Lung (tissue), 12 donors: ENCODE data around the gene PSMC5. TPM values are rescaled to one million over a fixed set of nuclear protein-coding genes. Genes with fewer than 3 reads are reported as not detected.
"Not testable (repeated sequence)": the region's sequence is repeated elsewhere in the genome, so short reads cannot be mapped to it uniquely, and the experiment has no call there.

Source experiments
- ATAC-seq: fragments of 200-7000 bp; cut with Tn5 transposase; one replicate; pipeline ENCODE4 v1.9.1; 2020; ENCODE audit warnings: moderate number of reproducible peaks; ENCODE audit not compliant: insufficient read depth, low FRiP score
- DNase-seq, 3 donors: peaks; one replicate each; pipeline ENCODE4 v3.0.0-alpha.2; 2013 to 2017
- H3K27ac ChIP-seq, 2 donors: one replicate each; pipeline ENCODE4 v1.5.1; 2013; ENCODE audit warnings: mild to moderate bottlenecking in 2 of 2, moderate library complexity in 2 of 2, control low read depth in 1 of 2, inconsistent platforms in 1 of 2, low read depth in 1 of 2, low read length in 1 of 2
- H3K27me3 ChIP-seq, 3 donors: one replicate each; pipeline ENCODE4 v1.5.1; 2013; ENCODE audit warnings: low read length in 2 of 3; ENCODE audit not compliant: control insufficient read depth in 3 of 3, insufficient read depth in 3 of 3
- H3K36me3 ChIP-seq, 4 donors: one replicate each; pipeline ENCODE4 v1.5.1; 2013; ENCODE audit warnings: low read length in 4 of 4, mild to moderate bottlenecking in 1 of 4, moderate library complexity in 1 of 4; ENCODE audit not compliant: control insufficient read depth in 4 of 4, insufficient read depth in 4 of 4
- H3K4me1 ChIP-seq, 5 donors: one replicate each; pipeline ENCODE4 v1.5.1; 2013; ENCODE audit warnings: low read length in 5 of 5, mild to moderate bottlenecking in 2 of 5, moderate library complexity in 1 of 5; ENCODE audit not compliant: control insufficient read depth in 5 of 5, insufficient read depth in 5 of 5
- H3K4me3 ChIP-seq: one replicate; pipeline ENCODE4 v1.5.1; 2013; ENCODE audit warnings: mild to moderate bottlenecking, control low read depth, moderate library complexity
- H3K9ac ChIP-seq, 2 donors: one replicate each; pipeline ENCODE4 v1.5.1; 2013; ENCODE audit warnings: low read length in 2 of 2, control low read depth in 1 of 2; ENCODE audit not compliant: insufficient read depth in 1 of 2
- H3K9me3 ChIP-seq, 4 donors: one replicate each; pipeline ENCODE4 v1.5.1; 2013; ENCODE audit warnings: low read length in 3 of 4, mild to moderate bottlenecking in 1 of 4, moderate library complexity in 1 of 4; ENCODE audit not compliant: control insufficient read depth in 4 of 4, insufficient read depth in 3 of 4
- WGBS, 2 donors: extraction: QIAGEN DNeasy Blood & Tissue Kit; methylation state at CpG; one replicate each; pipeline ENCODE4 v1.1.7; 2013; 5-methylcytosine and 5-hydroxymethylcytosine counted together
- polyA plus RNA-seq, 2 donors: library from polyadenylated mRNA; stranded (reverse); fragments of 200-250 nt; gene quantifications; one replicate each; pipeline ENCODE4 v1.2.1, GENCODE V29; 2013
- total RNA-seq, 2 donors: library from RNA; depleted of rRNA in 1 of 2; stranded (reverse); fragments of >200 nt in 1 of 2; gene quantifications; one replicate each; pipeline ENCODE4 v1.2.1, GENCODE V29; 2014 to 2021
- TF ChIP-seq, protein P1 (sequence below): IDR thresholded peaks from 2 replicates; pipeline ENCODE4 v1.5.1; 2012; ENCODE audit warnings: mild to moderate bottlenecking; ENCODE audit errors: control extremely low read depth, extremely low read depth
- donor health status: control.
- donor health status: control.
- donor health status: Bipolar disorder and iron deficiency.
- donor health status: healthy.
- donor health status: DM: yes; HTN: yes; CAD: no.

The PSMC5 gene
- total and polyA plus RNA-seq, 4 donors = 46.1 to 177 (median 139) TPM

DNA sequence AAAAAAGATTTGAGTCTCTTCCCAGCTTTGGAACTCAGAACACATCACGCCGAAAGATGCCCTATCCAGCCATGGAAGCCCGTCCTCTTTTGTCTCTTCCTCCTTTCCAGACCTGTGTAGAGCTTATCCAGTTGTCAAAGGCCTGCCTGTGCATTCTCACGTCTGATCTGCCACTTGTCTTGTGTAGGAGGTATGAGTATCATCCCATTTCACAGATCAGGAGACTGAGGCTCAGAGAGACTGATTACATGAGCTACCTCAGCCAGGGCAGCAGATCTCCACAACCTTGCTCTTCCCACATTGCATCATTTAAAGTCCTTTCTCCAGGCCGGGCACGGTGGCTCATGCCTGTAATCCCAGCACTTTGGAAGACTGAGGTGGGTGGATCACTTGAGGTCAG lies 47.5 kb downstream of the PSMC5 start:
- not testable (repeated sequence) for H3K36me3 ChIP-seq, H3K27me3 ChIP-seq, H3K9ac ChIP-seq, H3K4me3 ChIP-seq, ATAC-seq, H3K4me1 ChIP-seq, DNase-seq, H3K9me3 ChIP-seq, H3K27ac ChIP-seq
- WGBS, 2 donors = 88% methylated on average over 6 of the region's 6 CpGs

DNA sequence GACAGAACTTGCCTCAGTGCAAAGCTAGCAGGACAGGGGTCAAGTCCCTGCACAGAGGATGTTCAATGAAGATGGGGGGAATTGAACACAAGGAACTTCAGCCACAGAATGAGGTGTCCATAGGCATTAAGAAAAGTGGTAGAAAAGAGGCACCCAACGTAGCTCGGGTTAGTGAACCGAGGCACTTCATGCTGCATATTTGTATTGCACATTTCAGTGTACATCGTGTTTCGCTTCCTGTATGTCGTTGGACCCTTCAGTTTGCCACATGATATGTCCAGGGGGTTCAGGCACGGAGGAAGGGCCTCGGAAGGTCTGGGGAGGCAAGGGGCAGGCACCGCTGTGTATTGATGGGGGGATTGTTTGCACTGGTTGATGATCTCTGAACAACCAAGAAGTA lies 51.2 kb downstream of the PSMC5 start:
- not testable (repeated sequence) for H3K36me3 ChIP-seq, ATAC-seq, H3K9me3 ChIP-seq, H3K27me3 ChIP-seq, H3K4me3 ChIP-seq, H3K4me1 ChIP-seq, H3K9ac ChIP-seq, H3K27ac ChIP-seq, DNase-seq
- WGBS, 2 donors = 85 to 90% methylated on average over 9 of the region's 9 CpGs

DNA sequence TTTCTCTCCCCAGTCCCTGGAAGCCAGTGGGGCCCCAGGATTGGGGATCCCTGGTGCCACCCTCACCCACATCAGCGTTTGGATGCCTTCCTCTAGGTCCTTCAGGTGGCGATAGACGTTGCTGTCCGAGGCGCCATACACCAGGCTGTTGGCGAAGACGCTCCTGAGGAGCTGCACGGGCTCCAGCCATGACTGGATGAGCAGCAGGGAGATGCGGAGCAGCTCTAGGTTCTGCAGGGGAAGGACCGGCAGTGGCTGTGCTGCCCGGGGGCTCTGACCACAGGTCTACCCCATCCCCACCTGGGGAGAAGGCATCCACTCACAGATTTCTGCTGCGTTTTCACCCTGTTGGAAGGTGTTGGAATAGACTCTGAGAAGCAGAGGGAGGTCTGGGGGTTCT lies 53.5 kb downstream of the PSMC5 start:
- ATAC-seq (no peak), DNase-seq (no peak)
- H3K4me3 ChIP-seq = no peak overlapping the region
- H3K9me3 ChIP-seq = peaks cover 0 to 2% (median 0%) of the 10 kb centered on the region in 4 donors
- WGBS, 2 donors = 83 to 87% methylated on average over 12 of the region's 12 CpGs
- peaks cover 0 to 3% (median 0%) of the 10 kb centered on the region in 3 donors for H3K27me3 ChIP-seq
- H3K9ac ChIP-seq = no peak overlapping the region
- TF ChIP-seq, protein P1, sequence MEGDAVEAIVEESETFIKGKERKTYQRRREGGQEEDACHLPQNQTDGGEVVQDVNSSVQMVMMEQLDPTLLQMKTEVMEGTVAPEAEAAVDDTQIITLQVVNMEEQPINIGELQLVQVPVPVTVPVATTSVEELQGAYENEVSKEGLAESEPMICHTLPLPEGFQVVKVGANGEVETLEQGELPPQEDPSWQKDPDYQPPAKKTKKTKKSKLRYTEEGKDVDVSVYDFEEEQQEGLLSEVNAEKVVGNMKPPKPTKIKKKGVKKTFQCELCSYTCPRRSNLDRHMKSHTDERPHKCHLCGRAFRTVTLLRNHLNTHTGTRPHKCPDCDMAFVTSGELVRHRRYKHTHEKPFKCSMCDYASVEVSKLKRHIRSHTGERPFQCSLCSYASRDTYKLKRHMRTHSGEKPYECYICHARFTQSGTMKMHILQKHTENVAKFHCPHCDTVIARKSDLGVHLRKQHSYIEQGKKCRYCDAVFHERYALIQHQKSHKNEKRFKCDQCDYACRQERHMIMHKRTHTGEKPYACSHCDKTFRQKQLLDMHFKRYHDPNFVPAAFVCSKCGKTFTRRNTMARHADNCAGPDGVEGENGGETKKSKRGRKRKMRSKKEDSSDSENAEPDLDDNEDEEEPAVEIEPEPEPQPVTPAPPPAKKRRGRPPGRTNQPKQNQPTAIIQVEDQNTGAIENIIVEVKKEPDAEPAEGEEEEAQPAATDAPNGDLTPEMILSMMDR = no peak
- H3K4me1 ChIP-seq = peaks cover 0 to 2% (median 0%) of the 10 kb centered on the region in 5 donors
- no peak overlapping the region for H3K27ac ChIP-seq
- no peaks in the 10 kb centered on the region for H3K36me3 ChIP-seq

DNA sequence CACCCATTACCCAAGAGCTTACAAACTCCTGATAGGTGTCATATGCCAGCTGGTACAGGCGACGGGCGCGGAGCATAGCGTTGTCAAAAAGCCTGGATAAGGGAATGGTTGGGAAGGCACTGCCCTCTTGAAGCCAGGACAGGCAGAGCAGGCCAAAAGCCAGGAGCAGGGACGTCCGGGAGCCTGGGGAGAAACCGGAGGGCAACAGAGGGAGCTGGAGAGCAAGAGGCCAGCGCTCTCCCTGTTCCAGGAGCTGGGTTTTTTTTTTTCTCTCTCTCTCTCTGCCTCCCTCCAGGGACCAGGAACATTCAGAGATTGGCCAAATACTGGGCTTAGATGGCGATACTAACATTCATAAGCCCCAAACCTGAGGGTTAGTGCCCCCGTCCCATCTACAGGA lies 54.1 kb downstream of the PSMC5 start:
- not testable (repeated sequence) for H3K27ac ChIP-seq, H3K9me3 ChIP-seq, ATAC-seq, H3K4me3 ChIP-seq, H3K4me1 ChIP-seq, H3K9ac ChIP-seq, H3K36me3 ChIP-seq, DNase-seq, H3K27me3 ChIP-seq
- 69 to 76% methylated on average over 9 to 11 of the region's 11 CpGs for WGBS, 2 donors

Other genes with a start within 250 kb of the PSMC5 start
- gene TACO1, start 226.5 kb upstream of the PSMC5 start, total RNA-seq = 10 to 100 TPM; 11.1 to 20.7 TPM
- gene TACO1, start 226.5 kb upstream of the PSMC5 start, polyA plus RNA-seq = 10 to 100 TPM; 16.9 to 18.1 TPM
- gene MAP3K3, start 205.0 kb upstream of the PSMC5 start, total RNA-seq = 10 to 100 TPM; 50.1 to 56.3 TPM
- gene MAP3K3, start 205.0 kb upstream of the PSMC5 start, polyA plus RNA-seq = 10 to 100 TPM; 24.5 to 33.0 TPM
- 10 to 100 TPM; 30.1 to 30.8 TPM for gene LIMD2, start 127.3 kb upstream of the PSMC5 start, total RNA-seq
- 10 to 100 TPM; 26.4 to 69.5 TPM for gene LIMD2, start 127.3 kb upstream of the PSMC5 start, polyA plus RNA-seq
- 10 to 100 TPM; 33.7 to 48.8 TPM for gene STRADA, start 85.6 kb upstream of the PSMC5 start, total RNA-seq
- gene STRADA, start 85.6 kb upstream of the PSMC5 start, polyA plus RNA-seq = 10 to 100 TPM; 20.7 to 23.1 TPM
- 10 to 100 TPM; 86.5 to 89.9 TPM for gene CCDC47, start 53.8 kb upstream of the PSMC5 start, total RNA-seq
- 10 to 100 TPM; 29.5 to 78.9 TPM for gene CCDC47, start 53.8 kb upstream of the PSMC5 start, polyA plus RNA-seq
- gene DDX42, start 53.3 kb upstream of the PSMC5 start, total RNA-seq = 100 to 1,000 TPM in 1 of 2 donors, 10 to 100 TPM in 1; 91.8 to 153 TPM
- gene DDX42, start 53.3 kb upstream of the PSMC5 start, polyA plus RNA-seq = 10 to 100 TPM; 47.8 to 59.9 TPM
- 10 to 100 TPM; 29.2 to 39.8 TPM for gene FTSJ3, start 232 bp downstream of the PSMC5 start, total RNA-seq
- gene FTSJ3, start 232 bp downstream of the PSMC5 start, polyA plus RNA-seq = 10 to 100 TPM; 15.4 to 30.0 TPM
- 100 to 1,000 TPM in 1 of 2 donors, 10 to 100 TPM in 1; 82.4 to 109 TPM for gene SMARCD2, start 15.3 kb downstream of the PSMC5 start, total RNA-seq
- 10 to 100 TPM; 64.9 to 67.7 TPM for gene SMARCD2, start 15.3 kb downstream of the PSMC5 start, polyA plus RNA-seq
- gene CSH2, start 46.2 kb downstream of the PSMC5 start, total RNA-seq = not detected
- gene CSH2, start 46.2 kb downstream of the PSMC5 start, polyA plus RNA-seq = not detected
- gene GH2, start 54.5 kb downstream of the PSMC5 start, total RNA-seq = not detected
- gene GH2, start 54.5 kb downstream of the PSMC5 start, polyA plus RNA-seq = not detected
- not detected for gene CSH1, start 69.1 kb downstream of the PSMC5 start, total RNA-seq
- not detected for gene CSH1, start 69.1 kb downstream of the PSMC5 start, polyA plus RNA-seq
- gene CSHL1, start 83.8 kb downstream of the PSMC5 start, total RNA-seq = not detected
- not detected for gene CSHL1, start 83.8 kb downstream of the PSMC5 start, polyA plus RNA-seq
- not detected for gene GH1, start 91.4 kb downstream of the PSMC5 start, total RNA-seq
- gene GH1, start 91.4 kb downstream of the PSMC5 start, polyA plus RNA-seq = not detected
- gene CD79B, start 104.9 kb downstream of the PSMC5 start, total RNA-seq = 1 to 10 TPM; 4.4 to 5.6 TPM
- 1 to 10 TPM; 1.8 to 8.7 TPM for gene CD79B, start 104.9 kb downstream of the PSMC5 start, polyA plus RNA-seq
- under 1 TPM; 0.31 to 0.49 TPM for gene SCN4A, start 145.5 kb downstream of the PSMC5 start, total RNA-seq
- gene SCN4A, start 145.5 kb downstream of the PSMC5 start, polyA plus RNA-seq = under 1 TPM; 0.11 to 0.12 TPM
- 10 to 100 TPM in 1 of 2 donors, 1 to 10 TPM in 1; 8.8 to 36.8 TPM for gene PRR29, start 170.9 kb downstream of the PSMC5 start, total RNA-seq
- gene PRR29, start 170.9 kb downstream of the PSMC5 start, polyA plus RNA-seq = 1 to 10 TPM; 8.0 to 9.3 TPM
- 10 to 100 TPM; 58.7 to 60.3 TPM for gene ICAM2, start 193.2 kb downstream of the PSMC5 start, total RNA-seq
- 10 to 100 TPM; 64.1 to 77.7 TPM for gene ICAM2, start 193.2 kb downstream of the PSMC5 start, polyA plus RNA-seq